DMS153 (cell line): ENCODE results near the gene TGFBI.

Source experiments
- DNase-seq: peaks from one replicate; lab custom pipeline; 2025; lab: John Stamatoyannopoulos, UW

TGFBI gene

DNA sequence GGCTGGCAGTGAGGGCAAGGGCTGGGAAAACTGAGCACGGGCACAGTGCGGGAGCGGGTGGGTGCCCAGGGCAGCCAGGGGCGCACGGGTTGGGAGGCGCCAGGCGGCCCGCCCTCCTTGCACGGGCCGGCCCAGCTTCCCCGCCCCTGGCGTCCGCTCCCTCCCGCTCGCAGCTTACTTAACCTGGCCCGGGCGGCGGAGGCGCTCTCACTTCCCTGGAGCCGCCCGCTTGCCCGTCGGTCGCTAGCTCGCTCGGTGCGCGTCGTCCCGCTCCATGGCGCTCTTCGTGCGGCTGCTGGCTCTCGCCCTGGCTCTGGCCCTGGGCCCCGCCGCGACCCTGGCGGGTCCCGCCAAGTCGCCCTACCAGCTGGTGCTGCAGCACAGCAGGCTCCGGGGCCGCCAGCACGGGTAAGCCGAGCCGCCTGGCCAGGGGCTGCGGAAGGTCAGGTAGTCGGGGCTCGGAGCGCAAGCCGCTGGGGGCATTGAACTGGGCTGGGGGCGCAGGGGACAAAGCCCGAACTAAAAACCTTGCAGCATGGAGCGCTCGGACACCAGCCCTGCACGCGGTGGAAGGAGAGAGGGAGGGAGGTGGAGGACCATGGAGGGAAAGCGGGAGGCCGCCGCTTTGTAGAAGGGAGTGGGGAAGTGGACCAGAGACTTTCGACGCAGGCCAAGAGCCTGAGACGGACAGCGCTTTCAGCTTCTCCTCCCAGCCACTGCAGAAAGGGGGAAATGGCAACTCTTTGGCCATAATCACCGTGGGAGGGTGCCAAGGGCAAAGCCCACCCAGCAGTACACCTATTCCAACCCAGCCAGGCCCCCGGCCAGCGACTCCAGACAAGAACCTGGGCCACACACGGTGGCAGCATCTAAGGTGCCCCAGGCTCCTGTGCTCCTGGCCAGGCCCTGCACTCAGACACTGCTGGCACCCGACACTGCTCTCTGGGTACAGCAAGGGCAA is at the start of gene TGFBI:
Gene TGFBI (plus strand): TSS at position 207 of the 961 bp plus-strand sequence. CDS start 68 bp downstream, at position 275.
- no peak for DNase-seq

DNA sequence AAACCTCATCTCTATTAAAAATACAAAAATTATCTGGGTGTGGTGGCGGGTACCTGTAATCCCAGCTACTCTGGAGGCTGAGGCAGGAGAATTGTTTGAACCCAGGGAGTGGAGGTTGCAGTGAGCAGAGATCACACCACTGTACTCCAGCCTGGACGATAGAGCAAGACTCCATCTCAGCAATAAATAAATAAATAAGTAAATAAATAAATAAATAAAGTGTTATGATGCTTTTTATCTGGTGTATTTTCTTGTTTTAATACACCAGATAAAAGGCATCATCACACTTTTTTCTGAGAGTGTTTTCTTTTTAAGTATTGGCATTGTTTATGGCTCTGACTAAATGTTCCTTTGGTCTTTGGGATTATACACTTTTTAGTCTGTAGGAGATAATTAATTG is 49.8 kb upstream of the TGFBI start:
- no peak for DNase-seq

DNA sequence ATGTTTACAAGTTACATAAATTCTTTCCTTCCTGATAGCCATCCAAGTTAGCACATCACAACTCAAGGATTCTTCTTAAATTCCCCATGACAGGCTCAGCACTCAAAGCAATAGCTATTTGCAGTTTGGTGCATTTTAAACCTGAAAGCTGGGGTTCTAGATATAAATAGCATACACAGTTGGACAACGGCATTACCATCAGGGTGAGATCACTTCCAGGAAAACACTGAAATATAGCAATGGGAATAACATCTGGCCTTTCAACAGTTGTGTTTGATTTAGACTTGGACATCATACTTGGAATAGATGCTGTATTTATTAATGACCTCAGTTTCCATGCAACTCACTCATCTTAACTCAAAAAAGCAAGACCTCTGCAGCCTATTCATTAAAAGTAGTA is 49.3 kb upstream of the TGFBI start:
- DNase-seq, result no peak

DNA sequence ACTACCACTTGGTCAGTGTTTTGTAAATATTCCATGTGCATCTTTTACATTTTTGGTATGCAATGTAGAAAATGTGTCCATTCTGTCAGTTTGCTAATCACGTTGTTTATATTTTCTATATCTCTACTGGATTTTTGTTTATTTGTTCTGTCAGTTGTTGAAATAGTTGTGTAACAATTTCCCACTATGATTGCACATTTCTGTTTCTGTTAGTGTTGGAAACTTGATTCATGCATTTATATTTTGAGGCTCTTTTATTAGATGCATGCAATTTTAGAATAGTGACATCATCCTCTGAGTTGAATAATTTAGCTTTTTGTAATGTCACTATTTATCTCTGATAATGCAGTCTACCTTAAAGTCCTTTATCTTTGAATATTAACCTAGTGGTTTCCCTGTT is 48.2 kb upstream of the TGFBI start:
- no peak for DNase-seq

DNA sequence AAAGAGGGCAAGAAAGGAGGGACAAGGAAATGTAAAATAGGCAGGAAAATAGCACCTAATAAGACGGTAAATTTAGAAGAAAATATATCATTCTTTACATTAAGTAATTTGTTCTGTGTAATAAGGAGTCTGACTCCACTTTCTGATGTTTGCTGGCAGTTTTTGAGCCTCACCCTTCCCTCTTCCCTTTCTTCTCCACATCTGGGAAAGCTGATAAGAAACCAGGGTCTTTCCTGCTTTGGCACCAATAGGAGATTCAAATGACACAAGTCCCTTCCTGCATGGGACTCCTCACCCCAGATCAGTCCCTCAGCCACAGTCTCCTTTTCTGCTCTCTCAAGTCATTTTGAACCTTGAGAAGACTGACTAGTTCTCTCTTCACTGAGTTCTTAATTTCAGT is 42.8 kb upstream of the TGFBI start:
- DNase-seq, result no peak

DNA sequence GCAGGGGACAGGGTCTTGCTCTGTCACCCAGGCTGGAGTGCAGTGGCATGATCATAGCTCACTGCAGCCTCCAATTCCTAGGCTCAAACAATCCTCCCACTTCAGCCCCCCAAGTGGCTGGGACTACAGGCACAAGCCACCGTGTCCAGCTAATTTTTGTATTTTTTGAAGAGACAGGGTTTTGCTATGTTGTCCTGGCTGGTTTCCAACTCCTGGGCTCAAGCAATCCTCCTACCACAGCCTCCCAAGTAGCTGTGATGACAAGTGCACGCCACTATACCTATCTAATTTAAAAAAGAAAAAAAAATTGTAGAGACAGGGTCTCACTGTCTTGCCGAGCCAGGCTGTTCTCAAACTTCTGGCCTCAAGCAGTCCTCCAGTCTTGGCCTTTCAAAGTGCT is 42.4 kb upstream of the TGFBI start:
- DNase-seq, result no peak

DNA sequence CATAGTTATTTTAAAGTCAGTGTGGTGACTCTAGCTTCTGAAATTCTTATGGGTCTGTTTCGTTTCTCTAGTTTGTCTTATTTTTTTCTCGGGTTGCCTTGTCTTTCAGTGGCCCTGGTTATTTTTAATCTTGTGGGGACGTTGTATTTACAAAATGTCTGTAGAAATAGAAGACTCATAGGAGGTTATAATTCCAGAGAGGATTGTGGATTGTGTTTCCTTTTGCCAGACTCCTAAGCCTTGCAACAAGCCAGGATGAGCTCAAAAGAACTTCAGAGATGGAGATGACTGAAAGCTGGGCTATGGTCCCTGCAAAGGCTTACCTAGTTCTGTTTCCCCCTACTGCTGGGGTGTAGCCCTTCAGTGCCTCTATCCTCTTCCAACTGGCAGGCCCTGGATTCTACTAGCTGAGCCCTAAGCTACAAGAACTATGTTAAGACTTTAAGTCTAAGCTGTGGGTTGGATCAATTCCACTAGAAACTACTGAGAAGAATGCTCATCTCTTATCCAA is 41.8 kb upstream of the TGFBI start:
- DNase-seq, result no peak

DNA sequence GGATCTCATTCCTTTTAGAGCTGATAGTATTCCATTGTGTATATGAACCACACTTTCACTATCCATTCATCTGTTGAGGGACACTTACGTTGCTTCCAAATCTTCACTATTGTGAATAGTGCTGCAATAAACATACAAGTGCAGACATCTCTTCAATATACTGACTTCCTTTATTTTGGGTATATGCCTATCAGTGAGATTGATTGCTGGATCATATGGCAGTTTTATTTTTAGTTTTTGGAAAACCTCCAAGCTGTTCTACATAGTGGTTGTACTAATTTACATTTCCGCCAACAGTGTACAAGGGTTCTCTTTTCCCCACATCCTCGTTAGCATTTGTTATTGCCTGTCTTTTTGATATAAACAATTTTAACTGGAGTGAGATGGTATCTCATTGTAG is 40.2 kb upstream of the TGFBI start:
- DNase-seq, result no peak

DNA sequence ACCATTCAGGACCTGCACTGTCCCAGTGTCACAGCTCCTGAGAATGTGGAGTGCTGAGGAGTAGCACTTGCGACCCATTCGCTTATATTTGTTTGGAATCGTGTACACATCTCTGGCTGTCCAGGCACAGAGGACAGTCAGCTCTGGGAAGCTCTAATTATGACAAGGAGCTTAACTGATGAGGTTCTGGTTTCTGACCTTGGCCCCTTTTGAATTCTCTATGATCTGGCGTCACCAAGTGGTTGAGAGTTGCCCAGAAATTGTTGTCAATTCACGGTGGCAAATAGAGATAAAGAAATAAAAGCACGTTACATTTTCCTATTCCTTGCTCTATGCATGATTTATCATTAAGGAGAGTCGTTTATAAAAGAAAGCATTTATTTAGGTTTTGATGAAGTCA is 39.1 kb upstream of the TGFBI start:
- DNase-seq, result no peak

DNA sequence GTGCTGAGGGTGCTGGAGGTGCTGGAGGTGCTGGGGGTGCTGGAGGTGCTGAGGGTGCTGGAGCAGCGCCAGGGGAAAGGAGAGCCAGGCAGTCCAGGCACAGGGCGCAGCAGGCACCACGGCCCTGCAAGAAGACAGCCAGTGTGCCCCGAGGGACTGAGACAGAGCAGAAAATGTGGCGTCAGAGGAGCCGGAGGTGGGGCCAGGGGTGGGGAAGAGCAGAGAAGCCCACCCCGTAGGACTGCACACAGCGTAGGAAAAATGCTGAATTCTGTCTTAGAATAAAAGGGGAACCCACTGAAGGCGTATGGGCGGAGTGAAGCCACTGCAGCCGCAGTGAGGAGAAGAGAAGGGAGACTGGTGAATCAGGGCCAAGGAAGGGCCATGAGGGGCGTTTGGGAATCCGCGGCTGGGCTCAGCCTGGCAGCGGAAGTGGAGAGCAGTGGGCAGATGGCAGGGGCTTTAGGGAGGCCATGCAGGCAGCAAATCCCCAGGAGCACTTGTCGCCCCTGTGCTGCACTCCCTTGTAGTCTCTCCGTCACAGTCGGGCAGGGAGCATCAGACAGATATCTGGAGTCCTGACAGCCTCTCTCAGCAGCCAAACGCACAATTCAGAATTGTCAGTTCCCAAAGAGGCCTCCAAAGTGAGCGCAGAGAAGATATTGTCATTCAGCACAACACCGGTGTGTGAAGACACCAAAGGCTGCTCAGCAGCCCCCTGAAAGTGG is 38.1 kb upstream of the TGFBI start:
- no peak for DNase-seq

DNA sequence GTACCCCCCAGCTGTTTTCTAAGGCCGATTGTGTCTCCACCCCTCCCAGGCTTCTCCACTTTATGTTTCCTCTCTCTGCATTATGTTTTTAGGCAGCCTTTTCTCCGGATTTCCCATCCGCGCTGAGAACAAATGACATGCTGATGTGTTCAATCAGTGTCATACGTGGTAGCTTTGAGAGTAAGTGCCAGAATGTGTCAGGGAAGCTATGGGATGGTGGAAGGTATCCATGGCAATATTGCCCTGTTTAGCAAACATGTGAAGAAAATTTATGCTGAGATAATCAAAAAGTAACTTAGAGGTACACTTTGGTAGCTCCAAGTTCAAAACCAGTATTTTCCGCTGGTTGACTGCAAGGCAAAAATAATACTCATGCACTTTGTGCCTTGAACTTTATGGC is 37.4 kb upstream of the TGFBI start:
- DNase-seq, result no peak

DNA sequence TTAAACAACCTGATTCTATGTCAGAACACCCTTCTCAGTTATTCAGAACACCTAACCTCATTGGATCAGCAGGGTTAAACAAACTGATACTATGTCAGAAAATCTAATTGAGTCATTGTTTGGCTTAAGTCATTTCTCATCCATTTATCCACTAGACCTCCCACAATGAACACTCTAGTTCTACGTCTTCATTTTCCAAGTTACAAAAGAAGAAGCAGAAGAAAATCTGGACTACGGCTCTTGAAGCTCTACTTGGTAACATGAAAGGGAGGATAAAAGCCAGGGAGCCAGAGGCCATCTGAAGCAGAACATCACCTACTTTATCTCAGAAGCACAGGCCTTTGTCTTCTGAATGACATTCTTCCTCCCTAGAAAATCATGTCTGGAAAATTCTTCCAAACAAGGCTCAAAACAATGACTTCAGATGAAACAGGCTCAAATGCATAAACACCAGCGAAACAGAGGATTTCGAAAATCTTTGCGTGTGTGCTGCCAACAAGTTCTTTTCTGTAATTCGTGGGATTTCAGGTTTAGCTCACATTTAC is 35.4 kb upstream of the TGFBI start:
- no peak for DNase-seq

DNA sequence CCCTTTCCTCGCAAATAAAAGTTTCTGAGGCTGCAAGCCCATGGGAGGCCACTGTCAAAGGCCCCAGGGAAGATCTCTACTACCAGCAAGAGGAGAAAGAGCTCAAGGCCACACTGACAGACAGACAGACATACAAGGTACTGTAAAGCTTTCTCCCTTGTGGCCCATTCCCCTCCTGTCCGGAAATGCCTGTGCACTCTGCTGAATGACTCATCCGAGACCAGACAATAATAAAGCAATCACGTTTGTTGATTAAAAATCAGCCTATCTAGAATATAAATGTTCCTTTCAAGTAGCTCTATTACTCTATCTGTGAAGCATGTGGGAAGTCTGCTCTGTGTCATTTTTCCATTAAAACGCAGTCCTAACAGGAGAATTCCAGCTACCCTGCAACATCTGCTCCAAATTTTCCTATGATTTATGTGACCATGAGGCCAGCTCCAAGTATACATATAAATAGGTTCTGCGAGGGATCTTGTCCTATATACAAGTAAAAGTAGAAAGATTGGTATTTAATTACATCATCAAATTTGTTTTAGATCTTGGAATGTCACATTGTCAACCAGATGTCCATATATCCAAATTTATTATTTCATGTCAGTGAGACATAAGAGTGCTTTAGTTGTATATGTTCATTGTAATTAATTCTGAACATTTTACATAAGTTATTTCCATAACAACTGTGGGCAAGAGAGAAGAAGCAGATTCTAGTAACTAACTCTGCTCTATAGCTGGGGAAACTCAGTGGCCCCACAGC is 34.7 kb upstream of the TGFBI start:
- DNase-seq, result no peak

DNA sequence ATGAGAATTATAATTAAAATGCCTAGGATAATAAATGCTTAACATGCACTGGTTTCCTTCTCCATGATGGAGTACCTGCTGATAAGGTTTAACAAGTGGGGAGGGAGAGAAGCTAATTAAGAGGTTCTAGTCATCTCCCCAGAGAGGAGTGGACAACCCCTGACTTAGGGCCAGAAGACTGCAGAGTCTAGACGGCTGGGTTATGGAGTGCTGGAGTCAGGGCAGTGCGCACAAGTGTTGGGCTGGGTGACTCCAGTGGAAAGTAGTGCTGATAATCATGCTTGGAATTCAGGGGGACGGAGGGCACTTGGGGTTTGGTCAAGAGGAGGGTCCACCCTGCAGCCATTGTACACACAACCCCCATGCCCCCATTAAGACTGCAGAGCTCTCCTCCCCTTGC is 32.8 kb upstream of the TGFBI start:
- DNase-seq, result no peak

DNA sequence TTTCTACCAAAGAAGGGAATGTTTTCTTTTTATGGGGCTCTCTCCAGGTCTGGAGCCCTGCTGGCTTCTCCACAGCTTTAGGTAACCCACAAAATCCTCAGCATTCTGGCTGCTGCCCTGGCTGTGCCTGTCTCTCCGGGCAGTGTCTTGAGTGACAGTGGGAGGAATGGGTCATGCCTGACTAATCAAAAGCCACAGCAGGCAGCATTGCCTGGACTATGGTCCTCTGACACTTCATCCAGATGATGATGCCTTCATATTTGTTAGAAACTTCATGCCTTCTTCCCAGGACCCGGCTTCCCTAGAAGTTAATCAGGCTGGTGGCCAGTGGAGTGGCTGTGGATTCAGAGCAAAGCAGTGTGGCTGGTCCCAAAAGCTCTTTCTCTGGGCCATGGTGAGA is 32.2 kb upstream of the TGFBI start:
- no peak for DNase-seq

DNA sequence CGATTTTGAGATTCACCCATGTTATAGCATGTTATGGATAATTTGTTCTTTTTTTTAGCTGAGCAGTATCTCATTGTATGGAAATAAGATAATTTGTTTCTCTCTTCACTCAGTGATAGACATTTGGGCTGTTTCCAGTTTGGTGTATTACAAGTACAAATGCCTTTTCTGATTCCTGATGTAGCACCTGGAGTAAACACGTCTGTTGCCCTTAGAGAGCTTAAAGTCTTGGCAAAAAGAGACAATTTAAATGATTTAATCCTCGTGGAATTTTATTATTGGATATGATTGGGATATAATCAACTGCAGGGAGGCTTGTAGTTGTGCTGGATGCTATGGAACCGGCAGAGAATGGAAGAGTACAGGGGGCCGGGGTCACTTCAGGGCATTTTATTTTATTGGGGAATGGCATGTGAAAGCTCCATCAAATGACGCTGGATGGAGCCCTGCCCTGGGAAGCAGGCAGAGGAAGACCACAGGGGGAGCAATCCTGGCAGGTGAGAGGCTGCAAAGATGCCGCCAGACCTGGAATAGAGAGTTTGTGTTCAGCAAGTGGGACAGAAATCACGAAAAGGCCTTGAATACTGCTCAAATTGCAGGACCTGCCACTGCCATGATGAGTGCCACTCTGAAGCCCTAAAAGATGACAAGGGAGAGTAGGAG is 31.0 kb upstream of the TGFBI start:
- no peak for DNase-seq

DNA sequence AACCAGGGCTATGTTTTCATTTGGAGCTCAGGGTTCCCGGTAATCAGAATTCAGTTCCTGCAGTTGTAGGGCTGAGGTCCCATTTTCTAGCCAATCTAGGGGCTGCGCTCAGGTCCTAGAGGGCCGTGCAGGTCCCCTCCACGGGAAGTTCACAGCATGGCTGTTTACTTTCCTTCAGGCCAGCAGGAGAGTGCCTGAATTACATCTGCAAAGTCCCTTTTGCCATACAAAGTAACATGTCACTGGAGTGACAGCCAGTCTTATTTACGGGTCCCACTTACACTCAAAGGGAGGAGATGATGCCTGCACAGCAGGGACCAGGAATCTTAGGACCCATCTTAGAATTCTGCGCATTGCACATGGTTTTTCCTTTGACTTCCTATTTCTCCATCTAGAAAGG is 29.9 kb upstream of the TGFBI start:
- DNase-seq, result no peak

DNA sequence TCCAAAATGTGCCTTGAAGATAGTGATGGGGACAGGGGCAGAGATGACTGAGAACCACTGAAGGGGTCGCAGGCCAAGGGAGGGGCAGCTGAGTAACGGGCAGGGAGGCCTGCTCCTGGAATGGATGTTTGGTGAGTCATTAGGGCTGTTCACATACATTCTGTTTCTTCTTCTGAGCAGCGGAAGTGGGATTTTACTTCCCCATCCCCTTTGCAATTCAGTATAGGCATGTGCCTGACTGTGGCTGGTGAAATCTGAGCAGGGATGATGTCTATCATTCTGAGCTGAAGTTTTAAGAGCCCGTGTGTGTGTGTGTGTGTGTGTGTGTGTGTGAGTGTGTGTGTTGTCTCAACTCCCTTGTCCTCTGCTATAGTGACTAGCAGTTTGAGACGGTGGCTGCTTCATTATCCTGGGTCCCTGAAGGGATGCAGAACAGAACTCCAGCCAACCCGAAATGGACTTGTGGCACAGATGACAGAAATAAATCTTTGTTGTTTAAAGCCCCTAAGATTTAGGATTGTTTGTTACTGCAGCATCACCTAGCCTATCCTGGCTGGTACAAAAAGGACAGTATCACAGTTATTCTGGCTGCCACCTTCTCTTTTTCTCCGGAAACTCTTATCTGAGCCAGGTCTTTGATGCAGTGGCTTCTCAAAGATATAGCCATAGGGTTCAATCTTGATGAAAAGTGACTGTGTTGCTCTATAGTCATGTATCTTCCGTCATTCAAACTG is 29.2 kb upstream of the TGFBI start:
- DNase-seq, result no peak

DNA sequence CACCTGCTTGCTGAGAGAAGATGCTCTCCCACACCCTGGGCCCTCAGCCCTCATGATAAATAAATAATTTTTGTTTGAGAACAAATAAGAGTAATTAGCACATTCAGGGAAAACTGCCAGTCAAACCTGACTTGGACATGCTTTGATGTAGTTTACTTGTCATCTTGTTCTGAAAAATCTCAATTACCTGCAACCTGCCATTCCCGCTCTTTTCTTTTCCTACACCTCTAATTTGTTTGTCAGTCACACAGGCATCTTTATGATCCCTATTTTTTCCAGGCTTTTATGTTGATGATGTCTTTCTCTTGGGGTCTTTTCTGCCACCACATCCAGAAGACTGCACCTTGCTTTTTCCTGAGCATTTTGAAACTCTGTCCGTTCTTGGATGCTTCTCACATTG is 28.6 kb upstream of the TGFBI start:
- DNase-seq, result no peak

DNA sequence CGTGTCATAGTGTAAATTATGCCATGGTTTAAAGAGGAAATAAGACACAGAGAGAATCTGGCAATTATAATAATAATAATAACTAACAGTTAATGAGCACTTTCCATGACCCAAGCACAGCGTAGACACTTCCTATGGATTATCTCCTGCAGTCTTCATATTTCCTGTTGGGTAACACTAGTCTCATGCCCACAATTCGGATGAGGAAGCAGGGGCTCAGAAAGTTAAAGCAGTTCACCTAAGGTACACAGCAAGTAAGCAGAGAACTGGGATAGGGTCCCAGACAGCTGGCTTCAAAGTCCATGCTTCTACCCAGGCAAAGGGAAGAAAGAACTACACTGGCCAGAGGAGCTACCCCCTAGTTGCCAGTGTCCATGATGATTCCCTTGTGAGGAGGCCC is 27.9 kb upstream of the TGFBI start:
- DNase-seq, result no peak

DNA sequence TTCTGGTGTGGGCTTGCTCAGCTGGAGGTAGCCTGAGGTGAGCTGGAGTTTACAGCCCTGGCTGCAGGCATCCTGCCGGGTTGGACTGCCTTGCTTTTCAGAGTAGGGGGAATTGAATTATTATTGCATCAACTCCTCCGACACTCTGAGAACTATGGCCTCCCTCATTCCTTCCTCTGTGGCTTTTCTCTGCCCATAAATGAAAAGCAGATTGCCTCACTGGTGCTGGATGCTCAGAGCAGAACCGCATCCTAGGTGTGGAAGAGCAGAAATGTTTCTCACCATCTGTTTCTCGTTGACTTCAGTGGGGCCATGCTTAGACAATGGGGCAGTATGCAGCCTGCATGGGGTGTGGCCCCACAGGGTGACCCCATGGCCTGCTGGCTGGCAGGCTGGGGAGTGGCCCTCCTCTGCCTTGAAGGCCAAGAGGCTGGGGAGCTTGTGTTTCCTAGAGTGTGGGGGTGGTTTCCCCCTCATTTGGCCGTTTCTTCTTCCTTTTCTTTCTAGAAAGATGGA is 27.3 kb upstream of the TGFBI start:
- DNase-seq, result no peak
